ENCODE data around the gene FITM2.
"Not testable (repeated sequence)": the region's sequence is repeated elsewhere in the genome, so short reads cannot be mapped to it uniquely, and the experiment has no call there.

The FITM2 gene

DNA sequence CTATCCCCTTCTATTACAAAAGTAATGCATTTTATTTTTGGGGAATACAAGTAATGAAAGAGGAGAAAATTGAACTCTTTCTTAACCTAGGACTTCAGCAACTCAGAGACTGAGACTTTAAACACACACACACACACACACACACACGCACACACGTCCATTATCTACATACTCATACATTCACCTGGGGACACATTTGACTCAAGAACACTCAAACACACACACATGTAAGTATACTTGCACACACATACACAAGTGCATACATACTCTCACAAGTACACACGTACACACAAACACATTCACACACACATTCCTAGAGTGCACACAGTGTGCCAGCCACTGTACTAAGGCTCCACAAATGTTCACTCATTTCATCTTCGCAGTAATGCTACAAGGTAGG lies 23.7 kb upstream of the FITM2 start:
- DNase-seq (ENCODE audit: extremely low spot score, insufficient read length, low read depth) = no peak
- FAIRE-seq = no peak

DNA sequence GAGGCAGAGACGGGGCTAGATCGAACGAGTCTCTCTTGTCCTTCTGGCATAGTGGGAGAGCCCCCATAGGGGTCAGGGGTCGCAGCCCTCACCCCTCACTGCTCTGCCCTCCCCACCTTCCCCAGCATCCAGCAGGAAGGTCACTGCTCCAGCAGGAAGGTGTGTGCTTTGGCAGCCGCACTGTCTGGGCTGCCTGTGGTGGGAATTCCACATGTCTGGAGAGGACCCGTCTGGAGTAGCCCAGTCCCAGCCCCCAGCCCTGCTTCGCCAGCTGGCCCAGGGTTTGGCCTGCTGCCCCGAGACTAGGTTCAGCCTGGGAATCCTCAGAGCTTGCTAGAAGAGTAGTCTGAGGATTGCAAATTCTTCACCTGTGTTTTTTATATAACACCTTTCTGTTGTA lies 23.3 kb upstream of the FITM2 start:
- FAIRE-seq = no peak
- no peak for DNase-seq (ENCODE audit: extremely low spot score, insufficient read length, low read depth)

DNA sequence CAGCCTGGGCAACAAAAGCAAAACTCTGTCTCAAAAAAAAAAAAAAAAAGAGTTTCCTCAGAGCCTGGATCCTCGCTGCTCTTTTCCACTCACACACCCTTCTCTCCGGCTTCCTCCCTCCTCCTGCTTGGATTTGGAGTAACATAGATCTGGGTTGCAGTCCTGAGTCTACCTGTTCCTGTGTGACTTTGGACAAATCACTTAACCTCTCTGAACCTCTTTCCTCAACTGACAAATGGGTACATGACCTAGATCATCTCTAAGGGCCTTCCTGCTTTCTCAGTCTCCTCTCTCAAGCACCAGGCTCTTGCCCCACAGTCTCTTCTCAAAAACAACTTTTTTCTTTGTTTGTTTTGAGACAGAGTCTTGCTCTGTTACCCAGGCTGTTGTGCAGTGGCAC lies 20.2 kb upstream of the FITM2 start:
- FAIRE-seq (no peak), DNase-seq (ENCODE audit: extremely low spot score, insufficient read length, low read depth) (no peak)

DNA sequence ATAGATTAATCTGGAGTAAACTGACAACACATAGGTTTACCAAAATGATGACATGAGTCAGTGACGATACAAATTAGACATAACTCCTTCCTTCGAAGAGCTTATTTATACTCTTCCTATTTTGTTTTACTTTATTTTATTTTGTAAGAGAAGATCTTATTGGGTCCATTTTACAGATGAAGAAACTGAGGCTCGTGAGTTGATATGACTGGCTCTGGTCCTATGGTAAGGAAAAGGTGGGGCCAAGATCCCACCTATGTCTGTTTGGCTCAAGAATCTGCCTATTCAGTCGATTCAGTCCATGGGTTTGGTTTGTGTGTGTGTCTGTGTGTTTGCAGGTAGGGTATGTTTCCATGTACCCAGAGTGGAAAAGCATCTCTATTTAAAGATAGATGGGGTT lies 17.4 kb upstream of the FITM2 start:
- FAIRE-seq = no peak
- DNase-seq (ENCODE audit: extremely low spot score, insufficient read length, low read depth) = no peak

DNA sequence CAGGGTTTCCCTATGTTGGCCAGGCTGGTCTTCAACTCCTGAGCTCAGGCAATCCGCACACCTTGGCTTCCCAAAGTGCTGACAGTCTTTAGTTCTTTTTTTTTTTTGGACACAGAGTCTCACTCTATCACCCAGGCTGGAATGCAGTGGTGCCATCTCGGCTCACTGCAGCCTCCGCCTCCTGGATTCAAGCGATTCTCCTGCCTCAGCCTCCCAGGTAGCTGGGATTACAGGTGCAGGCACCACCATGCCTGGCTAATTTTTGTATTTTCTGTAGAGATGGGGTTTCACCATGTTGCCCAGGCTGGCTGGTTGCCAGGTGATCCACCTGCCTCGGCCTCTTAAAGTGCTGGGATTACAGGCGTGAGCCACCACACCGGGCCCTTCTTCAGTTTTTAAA lies 16.7 kb upstream of the FITM2 start:
- DNase-seq (ENCODE audit: extremely low spot score, insufficient read length, low read depth); FAIRE-seq: not testable (repeated sequence)

DNA sequence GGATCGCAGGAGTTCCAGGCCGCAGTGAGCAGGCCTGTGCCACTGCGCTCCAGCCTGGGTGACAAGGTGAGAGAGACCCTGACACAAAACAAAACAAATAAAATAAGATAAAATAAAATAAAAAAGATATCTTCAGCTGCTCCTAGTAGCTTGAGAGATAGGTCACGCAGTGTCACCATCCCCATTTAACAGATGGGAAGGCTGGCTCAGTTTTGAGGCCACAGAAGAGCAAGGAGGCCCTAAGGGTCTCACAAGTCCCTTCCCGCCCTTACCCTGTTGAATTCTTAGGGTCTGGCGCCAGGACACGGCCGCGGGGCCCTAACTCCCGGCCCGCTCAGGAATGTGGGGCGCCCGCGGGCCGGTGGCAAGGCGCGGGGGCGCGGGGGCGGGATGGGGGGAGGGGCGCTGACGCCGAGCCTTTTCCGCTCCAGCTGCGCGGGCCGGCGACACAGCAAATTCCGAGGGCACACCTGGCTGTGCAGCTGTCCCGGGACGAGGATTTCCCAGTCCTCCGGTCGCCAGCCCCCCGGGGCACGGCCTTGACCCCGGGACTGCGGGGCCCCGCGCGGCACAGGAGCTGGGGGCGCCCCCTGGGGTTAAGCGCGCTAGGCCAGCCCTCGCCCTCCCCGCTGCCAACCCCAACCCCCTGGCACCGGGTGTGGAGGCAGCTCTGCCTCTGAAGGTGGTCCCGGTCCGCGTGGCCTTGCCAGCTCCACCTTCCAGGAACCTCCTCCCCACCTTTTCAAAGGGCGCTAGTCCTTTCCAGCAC lies 15.6 kb upstream of the FITM2 start:
- no peak for FAIRE-seq
- DNase-seq (ENCODE audit: extremely low spot score, insufficient read length, low read depth) = no peak

DNA sequence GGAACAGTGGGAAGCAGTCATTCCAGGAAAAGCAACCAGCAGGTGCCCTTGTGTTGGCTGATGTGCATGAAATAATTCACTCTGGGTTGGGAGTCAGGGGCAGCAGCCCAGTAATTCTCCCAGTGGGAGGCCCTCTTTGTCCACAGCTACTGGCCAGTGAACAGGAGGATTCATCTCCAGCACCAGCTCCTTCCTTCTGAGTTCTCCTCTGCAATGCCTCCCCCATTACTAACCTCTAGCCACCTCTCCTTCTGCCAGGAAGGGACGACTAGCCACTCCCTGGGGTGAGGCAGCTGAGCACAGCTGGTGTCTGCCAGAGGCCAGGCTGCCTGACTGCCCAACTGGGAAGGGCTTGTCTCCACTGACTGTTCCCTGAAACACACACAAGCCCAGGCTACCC lies 13.3 kb upstream of the FITM2 start:
- no peak for FAIRE-seq
- no peak for DNase-seq (ENCODE audit: extremely low spot score, insufficient read length, low read depth)

DNA sequence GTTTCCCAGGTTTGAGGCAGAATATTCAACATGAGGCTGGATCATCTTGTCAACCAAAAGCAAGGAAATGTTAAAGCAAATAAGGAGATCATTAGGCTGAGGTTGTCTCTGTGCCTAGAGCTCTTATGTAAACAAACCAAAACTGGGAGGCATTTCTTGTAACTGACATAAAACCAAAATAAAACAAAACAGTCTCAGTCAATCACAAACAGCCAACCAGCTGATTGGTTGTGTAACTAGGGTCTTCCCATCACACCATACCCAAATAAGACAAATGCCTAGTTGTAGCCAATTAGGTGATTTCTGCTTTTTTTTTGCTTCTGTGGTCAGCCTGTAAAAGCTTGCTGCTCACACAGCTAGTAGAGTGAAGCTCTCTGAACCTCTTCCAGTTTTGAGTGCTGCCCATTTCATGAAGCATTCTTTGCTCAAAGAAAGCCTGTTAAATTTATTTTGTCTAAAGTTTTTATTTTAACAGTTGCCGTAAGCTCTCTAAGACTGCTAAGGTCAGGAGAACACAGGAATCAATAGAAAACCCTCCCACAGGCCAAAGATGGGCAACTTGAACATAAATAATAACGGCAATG lies 8.9 kb upstream of the FITM2 start:
- FAIRE-seq = no peak
- DNase-seq (ENCODE audit: extremely low spot score, insufficient read length, low read depth) = no peak

DNA sequence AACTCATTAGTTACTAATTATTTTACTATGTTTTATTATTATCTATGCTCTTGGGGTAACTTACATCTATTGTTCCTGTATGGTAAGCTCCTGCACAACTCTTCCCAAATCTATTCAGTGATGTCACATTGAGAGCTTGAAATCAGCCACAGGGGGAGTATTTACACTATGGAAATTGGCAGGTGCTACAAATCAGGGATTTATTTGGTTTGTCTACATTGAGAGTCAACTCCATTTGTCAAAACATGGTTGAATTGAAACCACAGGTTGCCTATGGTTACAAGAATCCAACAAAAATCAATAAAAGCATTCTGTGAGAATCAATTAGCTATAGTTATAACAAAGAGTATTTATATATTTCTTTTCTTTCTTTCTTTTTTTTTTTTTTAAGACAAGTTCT lies 3.9 kb upstream of the FITM2 start:
- DNase-seq (ENCODE audit: extremely low spot score, insufficient read length, low read depth) = no peak
- no peak for FAIRE-seq

DNA sequence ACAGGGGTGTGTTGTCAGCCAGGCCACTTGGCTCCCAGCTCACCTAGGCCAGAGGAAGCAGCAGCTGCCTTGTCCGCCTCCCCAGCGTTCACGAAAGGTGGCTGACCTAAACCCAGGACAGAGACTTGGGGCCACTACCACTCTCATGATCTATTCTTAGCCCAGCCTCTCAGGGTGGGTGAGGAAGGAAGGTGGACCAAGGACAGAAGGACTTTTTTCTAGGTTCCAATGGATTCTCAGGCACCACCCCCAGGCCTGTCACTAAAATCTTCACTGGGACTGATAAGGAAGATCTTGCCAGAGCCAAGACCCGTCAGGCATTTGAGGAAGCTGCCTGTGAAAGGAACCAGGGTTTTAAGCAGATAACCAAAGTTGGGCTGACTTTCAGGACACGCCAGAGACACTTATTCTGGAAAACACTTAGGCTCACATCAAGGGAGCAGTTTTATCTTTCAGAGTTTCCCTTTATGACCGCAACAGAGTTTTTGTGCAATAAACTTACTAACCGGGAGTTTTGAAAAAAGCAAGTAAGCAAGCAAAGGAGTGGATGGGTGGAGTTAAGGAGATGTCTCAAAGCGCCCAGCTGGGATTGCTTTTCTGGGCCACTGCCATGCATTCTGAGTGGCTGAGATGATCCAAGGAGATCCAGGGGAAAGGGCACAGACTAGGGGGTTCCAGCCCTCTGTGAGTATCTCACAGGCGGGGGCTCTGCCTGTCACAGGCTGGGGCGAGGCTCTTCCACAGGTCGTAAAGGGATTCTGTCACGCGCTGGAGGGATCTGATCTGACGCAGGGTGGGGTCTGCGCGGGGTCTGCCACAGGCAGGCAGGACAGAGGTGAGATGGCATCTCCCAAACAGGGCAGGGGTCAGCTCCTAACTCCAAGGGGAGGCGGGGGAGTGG lies 989 bp downstream of the FITM2 start:
- DNase-seq (ENCODE audit: extremely low spot score, insufficient read length, low read depth) = no peak
- FAIRE-seq = no peak

DNA sequence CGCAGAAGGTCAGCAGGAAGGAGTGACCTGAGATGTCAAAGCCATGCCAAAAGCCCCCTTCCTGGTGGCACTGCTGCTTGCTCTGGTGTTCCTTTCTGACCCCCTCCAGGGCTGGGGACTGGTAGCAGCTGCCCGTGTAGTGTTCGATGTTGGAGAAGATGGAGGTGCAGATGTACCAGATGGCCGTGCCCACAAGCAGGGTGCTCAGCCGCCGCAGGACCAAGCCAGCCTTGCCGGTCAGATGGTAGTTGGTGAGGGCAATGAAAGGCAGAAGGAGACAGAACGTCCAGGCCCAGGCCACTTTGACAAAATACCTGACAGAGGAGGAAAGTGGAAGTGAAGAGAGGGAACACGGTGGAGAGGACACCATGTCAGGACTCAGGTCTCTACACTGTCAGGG lies 4.1 kb downstream of the FITM2 start:
- DNase-seq (ENCODE audit: extremely low spot score, insufficient read length, low read depth) (no peak), FAIRE-seq (no peak)

DNA sequence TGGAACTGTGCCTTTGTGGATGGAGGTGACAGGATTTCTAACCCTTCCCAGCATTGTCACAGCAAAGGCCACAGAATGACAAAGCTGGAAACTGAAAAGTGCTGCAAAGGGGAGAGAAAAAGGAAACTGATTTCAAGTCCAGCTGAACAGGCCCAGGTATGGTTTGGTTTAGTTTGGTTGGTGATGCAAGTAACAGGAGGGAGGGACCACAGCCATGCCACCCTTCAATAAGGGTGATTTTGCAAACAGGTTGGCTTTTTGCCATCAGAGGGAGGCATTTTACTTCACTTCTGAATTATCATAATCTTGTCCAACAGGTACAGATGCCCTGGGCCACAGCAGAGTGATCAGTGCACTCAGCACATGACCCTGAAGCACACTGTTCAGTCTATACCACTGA lies 6.6 kb downstream of the FITM2 start:
- FAIRE-seq = no peak

DNA sequence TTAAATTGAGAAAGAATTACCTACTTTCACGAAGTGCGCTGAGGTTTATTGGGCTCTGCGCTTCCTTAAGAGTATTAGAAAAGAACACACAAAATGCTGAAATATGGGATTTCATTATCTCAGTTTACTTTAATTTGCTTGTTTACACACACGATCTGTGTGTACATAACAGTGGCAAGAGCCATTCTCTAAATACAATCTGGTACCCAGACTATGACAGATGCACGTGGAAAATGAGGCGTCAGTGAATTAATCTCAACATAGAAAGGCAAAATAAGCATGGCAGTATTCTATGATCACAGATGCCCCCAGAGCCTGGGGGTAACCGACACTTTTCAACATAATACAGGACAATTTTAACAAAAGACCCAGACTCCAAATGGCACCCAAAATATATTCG lies 8.3 kb downstream of the FITM2 start:
- no peak for DNase-seq (ENCODE audit: extremely low spot score, insufficient read length, low read depth)
- FAIRE-seq = no peak

More for the DNA sequence above, 6.6 kb downstream of the FITM2 start:
- no peak for DNase-seq (ENCODE audit: extremely low spot score, insufficient read length, low read depth)

DNA sequence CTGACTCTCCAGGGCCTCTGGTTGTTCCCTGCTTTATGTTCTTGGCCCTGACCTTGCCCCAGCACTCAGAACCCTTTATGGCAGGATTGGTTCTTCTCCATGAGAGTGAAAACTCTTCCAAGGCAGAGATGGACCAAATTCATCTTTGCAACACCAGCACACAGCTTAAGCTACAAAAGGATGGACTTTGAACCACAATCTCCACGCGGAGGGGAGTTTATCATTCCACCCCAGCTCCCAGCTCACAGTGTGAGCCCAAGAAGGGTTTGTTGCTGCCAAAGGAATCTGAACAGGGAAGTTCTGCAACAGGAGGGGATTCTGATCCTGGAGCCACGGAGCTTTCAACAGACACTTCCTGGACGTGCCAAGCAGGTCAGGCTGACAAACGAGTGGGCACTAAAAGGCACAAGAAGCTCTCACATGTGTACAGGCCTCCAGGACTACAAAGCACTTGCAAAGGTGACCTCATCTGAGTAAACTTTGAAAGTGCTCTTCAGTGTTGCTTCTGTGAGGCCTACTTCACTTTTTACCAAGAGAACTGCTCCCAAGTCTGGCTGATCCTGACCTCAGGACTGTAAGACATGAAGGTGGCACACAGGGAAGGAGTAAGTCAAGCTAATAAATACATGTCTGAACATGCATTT lies 8.9 kb downstream of the FITM2 start:
- no peak for FAIRE-seq
- DNase-seq (ENCODE audit: extremely low spot score, insufficient read length, low read depth) = no peak

DNA sequence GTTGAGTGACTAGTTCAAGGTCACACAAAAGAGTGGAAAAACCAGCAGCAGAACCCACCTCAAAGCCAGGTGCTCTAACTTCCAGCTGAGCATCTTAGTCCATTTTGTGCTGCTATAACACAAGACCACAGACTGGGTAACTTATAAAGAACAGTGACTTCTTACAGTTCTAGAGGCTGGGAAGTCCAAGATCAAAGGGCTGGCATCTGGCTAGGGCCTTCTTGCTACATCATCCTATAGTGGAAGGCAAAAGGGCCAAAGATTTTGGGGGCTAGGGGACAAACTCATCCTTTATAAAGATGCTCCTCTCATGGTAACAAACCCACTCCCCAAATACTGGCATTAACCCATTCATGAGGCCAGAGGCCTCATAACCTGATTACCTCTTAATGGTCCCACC lies 9.7 kb downstream of the FITM2 start:
- DNase-seq (ENCODE audit: extremely low spot score, insufficient read length, low read depth) (no peak), FAIRE-seq (no peak)

DNA sequence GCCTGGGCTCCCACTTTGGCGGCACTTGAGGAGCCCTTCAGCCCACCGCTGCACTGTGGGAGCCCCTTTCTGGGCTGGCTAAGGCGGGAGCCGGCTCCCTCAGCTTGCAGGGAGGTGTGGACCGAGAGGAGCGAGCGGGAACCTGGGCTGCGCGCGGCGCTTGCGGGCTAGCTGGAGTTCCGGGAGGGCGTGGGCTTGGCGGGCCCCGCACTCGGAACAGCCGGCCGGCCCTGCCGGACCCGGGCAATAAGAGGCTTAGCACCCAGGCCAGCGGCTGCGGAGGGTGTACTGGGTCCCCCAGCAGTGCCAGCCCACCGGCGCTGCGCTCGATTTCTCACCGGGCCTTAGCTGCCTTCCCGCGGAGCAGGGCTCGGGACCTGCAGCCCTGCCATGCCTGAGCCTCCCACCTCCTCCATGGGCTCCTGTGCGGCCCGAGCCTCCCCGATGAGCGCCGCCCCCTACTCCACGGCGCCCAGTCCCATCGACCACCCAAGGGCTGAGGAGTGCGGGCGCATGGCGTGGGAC lies 11.9 kb downstream of the FITM2 start:
- FAIRE-seq; DNase-seq (ENCODE audit: extremely low spot score, insufficient read length, low read depth): not testable (repeated sequence)

DNA sequence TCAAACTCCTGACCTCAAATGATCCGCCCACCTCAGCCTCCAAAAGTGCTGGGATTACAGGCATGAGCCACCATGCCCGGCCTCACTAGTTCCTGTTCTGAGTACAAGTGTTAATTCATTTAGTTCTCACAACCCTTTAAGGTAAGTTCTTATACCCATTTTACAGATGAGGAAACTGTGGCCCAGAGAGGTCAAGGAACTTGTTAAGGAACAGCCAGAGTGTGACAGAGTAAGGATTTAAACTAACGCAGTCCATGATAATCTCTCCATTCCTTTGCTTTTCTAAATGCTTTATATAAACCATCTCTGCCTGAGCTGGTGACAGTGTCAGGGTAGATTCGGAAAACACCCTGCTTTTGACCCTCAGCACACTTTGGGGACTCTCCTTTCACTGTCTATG lies 13.3 kb downstream of the FITM2 start:
- DNase-seq (ENCODE audit: extremely low spot score, insufficient read length, low read depth) = no peak
- FAIRE-seq = no peak

DNA sequence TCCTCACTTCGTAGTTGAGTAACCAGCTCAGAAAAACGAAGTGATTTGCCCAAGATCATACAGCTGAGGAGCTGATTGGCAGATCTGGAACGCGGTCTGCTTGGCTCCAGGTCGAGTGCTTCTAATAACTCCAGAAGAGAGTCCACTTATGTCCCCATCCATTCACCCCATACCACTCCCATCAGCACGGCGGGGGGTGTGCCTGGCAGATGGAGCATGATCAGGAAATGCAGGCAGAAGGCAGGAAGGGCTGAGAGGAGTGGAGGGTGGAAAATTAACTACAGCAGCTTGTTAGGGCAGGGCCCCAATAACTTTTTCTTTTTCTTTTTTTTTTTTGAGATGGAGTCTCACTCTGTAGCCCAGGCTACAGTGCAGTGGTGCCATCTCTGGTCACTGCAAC lies 15.0 kb downstream of the FITM2 start:
- no peak for FAIRE-seq
- DNase-seq (ENCODE audit: extremely low spot score, insufficient read length, low read depth) = no peak

DNA sequence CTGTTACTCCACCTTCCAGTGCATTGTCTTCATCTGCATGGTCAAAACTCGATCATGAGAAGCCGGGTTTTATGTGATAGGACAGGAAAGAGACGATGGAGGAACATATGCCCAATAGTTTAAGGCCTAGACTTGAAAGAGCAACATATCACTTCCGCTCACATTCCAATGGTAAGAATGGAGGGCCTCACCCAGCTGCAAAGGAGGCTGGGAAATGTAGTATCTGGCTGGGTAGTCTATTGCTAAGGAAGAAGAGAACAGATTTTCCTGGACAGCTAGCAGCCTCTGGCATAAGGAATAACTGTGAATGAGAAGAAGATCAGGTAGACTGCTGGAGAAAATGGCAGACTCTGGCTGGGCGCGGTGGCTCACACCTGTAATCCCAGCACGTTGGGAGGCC lies 19.2 kb downstream of the FITM2 start:
- DNase-seq (ENCODE audit: extremely low spot score, insufficient read length, low read depth) (no peak), FAIRE-seq (no peak)

DNA sequence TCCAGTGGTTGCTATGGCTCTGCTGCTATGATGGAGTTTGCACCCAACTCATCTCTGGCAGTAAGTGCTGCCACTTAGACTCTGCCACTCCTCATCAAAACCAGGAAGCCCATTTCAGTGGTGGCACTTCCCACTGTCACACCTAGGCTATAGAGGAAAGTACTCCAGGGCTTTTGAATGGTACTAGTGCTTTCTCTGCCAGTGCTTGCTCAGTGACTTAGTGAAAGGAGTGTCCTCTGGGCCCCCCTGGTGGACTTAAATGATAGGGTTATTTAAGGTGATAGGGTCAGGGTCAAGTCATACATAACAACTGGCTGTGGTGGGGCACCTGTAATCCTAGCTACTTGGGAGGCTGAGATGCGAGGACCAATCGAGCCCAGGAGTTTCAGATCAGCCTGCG lies 22.8 kb downstream of the FITM2 start:
- no peak for DNase-seq (ENCODE audit: extremely low spot score, insufficient read length, low read depth)
- FAIRE-seq = no peak
